Retinal pigment epithelial cell (primary cell): Measurements from ENCODE around the gene BMP8B.
A peak's percentile ranks its signal among the peaks of the same experiment; 100 is the strongest.
"Not testable (repeated sequence)": the region's sequence is repeated elsewhere in the genome, so short reads cannot be mapped to it uniquely, and the experiment has no call there.

Experiments
- DNase-seq: peaks from one replicate; pipeline ENCODE4 v3.0.0-alpha.2; 2010; ENCODE audit warnings: low read depth
- H3K4me3 ChIP-seq: 2 replicates; pipeline ENCODE4 v1.5.1; 2011; ENCODE audit warnings: mild to moderate bottlenecking, low read length, control low read depth, moderate library complexity
- TF ChIP-seq, protein P1 (sequence below): conservative IDR thresholded peaks from 2 replicates; pipeline ENCODE4 v1.5.1; 2011; ENCODE audit warnings: low read depth, low read length, control low read depth, inconsistent platforms

The BMP8B gene

DNA sequence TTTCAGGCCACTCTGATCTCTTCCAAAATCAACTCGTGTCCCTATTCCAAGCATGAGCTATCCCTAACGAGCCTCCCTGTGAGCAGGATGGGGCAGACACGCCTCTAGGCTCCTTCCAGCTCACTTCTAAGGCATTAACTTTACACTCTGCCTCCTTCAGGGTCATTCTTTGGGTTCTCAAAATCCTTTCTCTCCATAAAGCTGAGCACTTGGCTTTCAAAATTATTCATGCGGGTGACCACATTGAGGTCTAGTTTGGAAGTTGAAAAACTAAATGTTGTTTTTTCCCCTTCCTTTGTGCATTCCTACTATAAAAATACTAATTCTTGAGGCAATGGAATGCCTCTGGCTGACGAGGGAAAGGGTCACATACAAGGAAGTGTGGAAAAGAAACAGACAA, 33.5 kb upstream of the BMP8B start:
- no peak for DNase-seq
- H3K4me3 ChIP-seq, result no peak overlapping the region
- TF ChIP-seq, protein P1, sequence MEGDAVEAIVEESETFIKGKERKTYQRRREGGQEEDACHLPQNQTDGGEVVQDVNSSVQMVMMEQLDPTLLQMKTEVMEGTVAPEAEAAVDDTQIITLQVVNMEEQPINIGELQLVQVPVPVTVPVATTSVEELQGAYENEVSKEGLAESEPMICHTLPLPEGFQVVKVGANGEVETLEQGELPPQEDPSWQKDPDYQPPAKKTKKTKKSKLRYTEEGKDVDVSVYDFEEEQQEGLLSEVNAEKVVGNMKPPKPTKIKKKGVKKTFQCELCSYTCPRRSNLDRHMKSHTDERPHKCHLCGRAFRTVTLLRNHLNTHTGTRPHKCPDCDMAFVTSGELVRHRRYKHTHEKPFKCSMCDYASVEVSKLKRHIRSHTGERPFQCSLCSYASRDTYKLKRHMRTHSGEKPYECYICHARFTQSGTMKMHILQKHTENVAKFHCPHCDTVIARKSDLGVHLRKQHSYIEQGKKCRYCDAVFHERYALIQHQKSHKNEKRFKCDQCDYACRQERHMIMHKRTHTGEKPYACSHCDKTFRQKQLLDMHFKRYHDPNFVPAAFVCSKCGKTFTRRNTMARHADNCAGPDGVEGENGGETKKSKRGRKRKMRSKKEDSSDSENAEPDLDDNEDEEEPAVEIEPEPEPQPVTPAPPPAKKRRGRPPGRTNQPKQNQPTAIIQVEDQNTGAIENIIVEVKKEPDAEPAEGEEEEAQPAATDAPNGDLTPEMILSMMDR, result no peak

DNA sequence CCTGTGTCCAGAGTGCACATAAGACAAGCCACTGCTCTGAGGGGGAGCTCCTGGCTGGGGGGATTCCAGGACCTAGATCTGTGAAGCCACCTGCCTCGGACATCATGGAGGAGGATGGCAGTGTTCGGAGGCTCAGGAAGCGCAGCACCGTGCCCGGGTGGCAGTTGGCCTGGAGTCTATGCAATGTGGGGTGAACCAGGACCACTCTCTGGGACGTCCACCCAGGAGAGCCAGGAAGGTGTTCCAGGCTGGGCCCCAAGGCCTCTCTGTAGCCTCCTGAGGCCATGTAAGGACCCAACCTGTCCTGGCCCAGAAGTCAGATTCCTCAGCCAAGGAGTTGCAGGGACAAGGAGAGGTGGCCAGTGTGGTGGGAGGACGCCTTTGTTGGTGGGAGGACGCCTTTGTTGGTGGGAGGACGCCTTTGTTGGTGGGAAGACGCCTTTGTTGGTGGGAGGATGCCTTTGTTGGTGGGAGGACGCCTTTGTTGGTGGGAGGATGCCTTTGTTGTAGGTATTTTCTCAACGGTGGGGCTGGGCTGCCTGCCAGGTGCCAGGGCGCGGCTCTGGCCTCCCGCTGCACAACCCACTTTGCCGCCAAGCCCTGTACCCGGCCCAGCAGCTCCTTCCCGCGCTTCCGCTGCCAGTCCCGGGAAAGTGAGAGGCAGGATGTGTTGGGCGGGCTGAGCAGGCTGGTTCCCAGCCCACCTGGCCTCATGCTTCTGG, 30.6 kb upstream of the BMP8B start:
- DNase-seq, result no peak
- no peak overlapping the region for H3K4me3 ChIP-seq
- TF ChIP-seq, protein P1, result no peak

DNA sequence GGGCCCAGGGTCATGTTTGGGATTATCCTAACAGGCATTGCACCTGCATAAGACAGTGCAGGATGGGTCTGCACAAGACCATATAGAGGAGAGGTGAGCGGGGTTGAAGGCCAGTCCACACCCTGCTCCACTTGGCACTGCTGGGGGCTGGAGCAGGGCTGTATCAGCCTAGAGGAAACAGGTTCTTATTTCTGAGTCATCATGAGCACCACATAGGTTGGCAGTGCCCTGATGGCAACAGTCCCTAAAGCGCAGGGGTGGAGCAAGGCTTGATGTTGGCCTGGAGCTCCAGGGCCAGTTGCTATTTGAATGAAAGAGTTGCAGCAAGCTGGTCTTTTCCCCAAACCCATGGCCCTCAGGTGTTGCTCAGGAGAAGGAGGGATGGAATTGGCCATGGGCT, 29.8 kb upstream of the BMP8B start:
- H3K4me3 ChIP-seq, result no peak overlapping the region
- TF ChIP-seq, protein P1, result no peak
- no peak for DNase-seq

DNA sequence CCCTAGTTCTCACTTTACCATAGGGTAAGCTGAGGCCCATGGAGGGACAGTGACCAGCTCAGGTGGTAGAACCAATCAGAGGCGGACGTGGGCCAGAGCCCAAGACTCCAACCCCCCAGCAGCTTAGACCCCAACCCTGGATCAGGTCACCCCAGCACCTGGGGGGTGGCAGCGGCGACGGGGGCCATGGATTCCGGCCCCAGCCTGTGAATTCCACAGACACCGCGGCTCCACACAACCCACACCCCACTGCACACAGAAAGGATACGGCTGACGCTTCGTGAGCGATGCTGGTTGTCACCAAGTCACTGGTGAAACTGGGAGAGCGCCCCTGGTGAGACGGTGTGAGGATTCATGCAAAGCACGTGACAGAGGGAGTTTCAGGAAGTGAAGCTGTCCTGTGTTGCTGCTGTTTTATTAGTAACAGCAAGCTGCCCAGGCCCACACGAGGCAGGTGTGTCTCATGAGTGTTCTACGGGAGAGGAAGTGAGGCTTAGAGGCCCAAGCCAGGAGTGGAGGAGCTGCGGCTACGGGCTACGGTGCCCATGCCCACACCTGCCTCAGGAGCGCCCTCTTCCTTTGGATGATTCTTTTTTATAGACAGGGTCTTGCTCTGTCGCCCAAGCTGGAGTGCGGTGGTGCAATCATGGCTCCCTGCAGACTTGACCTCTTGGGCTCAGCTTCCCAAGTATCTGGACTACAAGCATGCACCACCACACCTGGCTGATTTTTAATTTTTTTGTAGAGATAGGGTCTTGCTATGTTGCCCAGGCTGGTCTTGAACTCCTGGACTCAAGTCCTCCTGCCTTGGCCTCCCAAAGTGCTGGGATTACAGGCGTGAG, 28.6 kb upstream of the BMP8B start:
- not testable (repeated sequence) for DNase-seq, H3K4me3 ChIP-seq

DNA sequence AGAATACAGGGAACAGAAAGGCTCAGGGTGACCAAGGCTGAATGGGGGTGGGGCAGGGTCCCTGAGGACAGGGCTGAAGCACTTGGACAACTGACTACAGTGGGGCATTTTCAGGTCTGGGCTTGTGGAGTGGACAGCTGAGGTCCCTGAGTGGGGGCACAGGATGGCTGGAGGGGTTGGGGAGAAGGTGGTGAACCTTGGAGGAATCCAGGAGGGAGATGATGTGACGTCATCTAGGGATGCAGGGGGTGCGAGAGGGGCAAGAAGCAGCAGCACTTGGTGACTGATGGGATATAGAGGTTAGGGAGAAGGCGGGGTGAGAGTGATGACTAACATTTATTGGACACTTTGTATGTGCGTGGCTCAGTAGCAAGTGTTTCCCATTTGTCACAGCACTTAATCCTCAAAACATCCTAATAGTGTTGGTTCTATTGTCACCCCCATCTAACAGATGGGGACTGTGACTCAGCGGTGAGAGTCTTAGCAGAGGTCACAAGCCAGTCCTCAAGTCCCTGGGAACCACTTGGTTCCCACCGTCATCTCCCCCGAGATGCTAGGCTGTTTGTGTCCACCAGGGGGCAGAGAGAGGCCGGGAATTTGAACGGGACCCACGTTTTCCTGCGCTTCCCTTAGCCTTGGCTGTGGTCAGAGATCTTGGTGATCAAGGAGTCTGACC, 27.9 kb upstream of the BMP8B start:
- no peak overlapping the region for H3K4me3 ChIP-seq

DNA sequence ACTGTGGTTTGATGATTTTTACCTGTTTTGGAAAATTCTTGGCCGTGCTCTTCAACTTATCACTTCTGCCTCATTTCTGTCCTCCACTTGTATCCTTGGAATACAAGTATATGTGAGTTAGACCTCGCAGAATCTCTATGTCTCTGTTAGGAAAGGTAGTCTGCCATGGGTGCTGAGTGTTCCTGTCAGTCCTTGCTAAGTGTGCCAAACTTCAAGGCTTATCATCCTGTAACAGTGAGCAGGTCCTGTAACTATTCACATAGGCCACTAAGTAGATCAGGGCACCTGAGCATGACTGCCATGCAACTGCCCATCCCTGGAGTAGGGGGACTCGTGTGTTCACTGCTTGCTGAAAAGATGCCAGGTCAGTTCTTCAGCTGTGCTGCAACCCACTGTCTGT, 24.2 kb upstream of the BMP8B start:
- no peak overlapping the region for H3K4me3 ChIP-seq
- no peak for DNase-seq
- TF ChIP-seq, protein P1, result no peak

More for the DNA sequence above, 27.9 kb upstream of the BMP8B start:
- TF ChIP-seq, protein P1, result peak; percentile 80
- DNase-seq, result peak; percentile 77

DNA sequence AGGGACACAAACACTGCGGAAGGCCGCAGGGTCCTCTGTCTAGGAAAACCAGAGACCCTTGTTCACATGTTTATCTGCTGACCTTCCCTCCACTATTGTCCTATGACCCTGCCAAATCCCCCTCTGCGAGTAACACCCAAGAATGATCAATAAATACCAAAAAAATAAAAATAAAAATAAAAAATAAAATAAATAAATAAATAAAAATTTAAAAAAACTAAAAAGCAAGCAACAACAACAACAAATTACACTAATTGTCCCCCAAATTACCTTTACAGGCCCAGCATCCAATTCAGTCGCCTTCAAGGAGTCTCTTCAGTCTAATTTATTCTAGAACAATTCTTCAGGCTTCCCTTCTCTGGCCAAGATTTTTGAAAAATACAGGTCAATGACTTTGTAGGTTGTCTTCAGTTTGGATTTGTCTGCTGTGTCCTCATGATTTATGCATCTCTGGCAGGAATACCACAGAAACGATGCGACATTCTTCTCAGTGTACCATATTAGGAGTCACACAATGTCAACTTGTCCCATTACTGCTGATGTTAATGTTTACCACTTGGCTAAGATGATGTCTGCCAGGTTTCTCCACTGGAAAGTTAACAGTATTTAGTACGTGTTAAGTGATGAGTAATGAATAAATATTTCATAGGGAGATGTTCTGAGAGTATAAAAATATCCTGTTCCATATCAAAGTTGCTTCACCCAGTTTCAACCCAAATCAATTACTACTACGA, 20.3 kb upstream of the BMP8B start:
- no peak for DNase-seq
- H3K4me3 ChIP-seq, result no peak overlapping the region
- TF ChIP-seq, protein P1, result no peak
